ENCODE measurements around the gene STX10. TPM values are rescaled to one million over a fixed set of nuclear protein-coding genes. Genes with fewer than 3 reads are reported as not detected.

Gene STX10
- total RNA-seq, 2 experiments from 2014 or later: 41.6 to 67.8 TPM

- Histone ChIP-seq H3K9me2 (ENCODE audit: insufficient read depth, low read length) (no peaks in the 10 kb centered on the region), H3K4me2 (ENCODE audit: low read length) (no peak overlapping the region), H3K9me3 (ENCODE audit: low read length) (no peaks in the 10 kb centered on the region), H3K27ac (ENCODE audit: low read depth, low read length, poor library complexity, severe bottlenecking) (no peak overlapping the region), H3K36me3 (ENCODE audit: insufficient read depth, low read length) (peaks cover 63% of the 10 kb centered on the region), H3K79me2 (ENCODE audit: insufficient read depth, low read depth, low read length) (peaks cover 6% of the 10 kb centered on the region; the same call in 1 of the 2 replicates), H3K4me3 (ENCODE audit: low read depth, low read length, poor library complexity, severe bottlenecking) (no peak overlapping the region), H2AFZ (ENCODE audit: low read length) (no peak overlapping the region), H4K20me1 (ENCODE audit: insufficient read depth, low read length) (no peaks in the 10 kb centered on the region), H3K4me1 (ENCODE audit: insufficient read depth, low read length, poor library complexity, severe bottlenecking) (no peaks in the 10 kb centered on the region)
- CTCF ChIA-PET (ENCODE audit: unreplicated experiment): no interaction called here
- BruUV-seq (replicated peaks): no TSS peak
- DNase-seq (ENCODE audit: low spot score): no peak
- intact Hi-C loops (cut with micrococcal nuclease; ENCODE audit: unreplicated experiment): no loop called here
- TF ChIP-seq EZH2phosphoT487 (IDR thresholded peaks at IDR 0.05; ENCODE audit: borderline replicate concordance, low read depth, low read length) (no peak), CTCF (conservative IDR thresholded peaks at IDR 0.05; ENCODE audit: low read length) (no peak)
- POLR2A ChIA-PET: no interaction called here
Observed at GRCh38 chr19:13137290-13137794, 12.8 kb downstream of the STX10 start.

GRCh38 chr19:13135068-13136062, 14.8 kb downstream of the STX10 start:
- no peaks in the 10 kb centered on the region; the same call in 1 of the 2 replicates for H4K20me1 ChIP-seq (ENCODE audit: insufficient read depth, low read length)
- TF ChIP-seq EZH2phosphoT487 (IDR thresholded peaks at IDR 0.05; ENCODE audit: borderline replicate concordance, low read depth, low read length) (no peak), CTCF (conservative IDR thresholded peaks at IDR 0.05; ENCODE audit: low read length) (no peak)
- no TSS peak for BruUV-seq (replicated peaks)
- H3K27ac ChIP-seq (ENCODE audit: low read depth, low read length, poor library complexity, severe bottlenecking): no peak overlapping the region
- no peaks in the 10 kb centered on the region for H3K9me3 ChIP-seq (ENCODE audit: low read length)
- CTCF ChIA-PET (ENCODE audit: unreplicated experiment): no interaction called here
- H3K36me3 ChIP-seq (ENCODE audit: insufficient read depth, low read length): peaks cover 69% of the 10 kb centered on the region
- H3K4me2 ChIP-seq (ENCODE audit: low read length): no peak overlapping the region
- peaks cover 6% of the 10 kb centered on the region; the same call in 1 of the 2 replicates for H3K79me2 ChIP-seq (ENCODE audit: insufficient read depth, low read depth, low read length)
- intact Hi-C loops (cut with micrococcal nuclease; ENCODE audit: unreplicated experiment): no loop called here
- no peak overlapping the region for H2AFZ ChIP-seq (ENCODE audit: low read length)
- H3K9me2 ChIP-seq (ENCODE audit: insufficient read depth, low read length): no peaks in the 10 kb centered on the region
- POLR2A ChIA-PET: no interaction called here
- no peak for DNase-seq (ENCODE audit: low spot score)
- no peak overlapping the region for H3K4me3 ChIP-seq (ENCODE audit: low read depth, low read length, poor library complexity, severe bottlenecking)
- no peaks in the 10 kb centered on the region for H3K4me1 ChIP-seq (ENCODE audit: insufficient read depth, low read length, poor library complexity, severe bottlenecking)

GRCh38 chr19:13134626-13135025, 15.5 kb downstream of the STX10 start:
- Histone ChIP-seq H3K9me2 (ENCODE audit: insufficient read depth, low read length) (no peaks in the 10 kb centered on the region), H2AFZ (ENCODE audit: low read length) (no peak overlapping the region), H3K79me2 (ENCODE audit: insufficient read depth, low read depth, low read length) (peaks cover 9% of the 10 kb centered on the region; the same call in 1 of the 2 replicates), H3K4me2 (ENCODE audit: low read length) (no peak overlapping the region), H3K4me3 (ENCODE audit: low read depth, low read length, poor library complexity, severe bottlenecking) (no peak overlapping the region), H3K27ac (ENCODE audit: low read depth, low read length, poor library complexity, severe bottlenecking) (no peak overlapping the region), H3K9me3 (ENCODE audit: low read length) (no peaks in the 10 kb centered on the region), H4K20me1 (ENCODE audit: insufficient read depth, low read length) (no peaks in the 10 kb centered on the region; the same call in 1 of the 2 replicates), H3K36me3 (ENCODE audit: insufficient read depth, low read length) (peaks cover 75% of the 10 kb centered on the region), H3K4me1 (ENCODE audit: insufficient read depth, low read length, poor library complexity, severe bottlenecking) (no peaks in the 10 kb centered on the region)
- BruUV-seq (replicated peaks): no TSS peak
- TF ChIP-seq EZH2phosphoT487 (IDR thresholded peaks at IDR 0.05; ENCODE audit: borderline replicate concordance, low read depth, low read length) (no peak), CTCF (conservative IDR thresholded peaks at IDR 0.05; ENCODE audit: low read length) (no peak)
- intact Hi-C loops (cut with micrococcal nuclease; ENCODE audit: unreplicated experiment): no loop called here
- DNase-seq (ENCODE audit: low spot score): no peak
- ChIA-PET POLR2A (no interaction called here), CTCF (ENCODE audit: unreplicated experiment) (no interaction called here)

Data from OCI-LY7 (cell line).